ENCODE data around the gene IER5.

DNA sequence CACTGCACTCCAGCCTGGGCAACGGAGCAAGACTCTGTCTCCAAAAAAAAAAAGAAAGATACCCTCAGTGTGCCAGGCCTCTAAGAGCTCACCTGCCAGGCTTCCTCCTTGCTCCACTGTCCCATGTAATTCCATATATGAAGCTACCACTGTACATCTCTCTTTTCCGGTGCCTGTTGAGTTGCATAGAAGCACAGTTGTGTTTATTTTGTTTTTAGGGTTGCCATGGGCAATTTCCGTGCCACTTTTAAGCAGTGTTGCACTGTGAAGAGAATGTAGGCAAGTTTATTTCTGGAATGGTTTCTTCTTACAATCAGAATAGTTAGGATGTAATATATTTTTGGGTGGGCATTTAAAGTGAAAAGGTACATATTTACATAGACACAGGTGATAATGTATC is 31.4 kb upstream of the IER5 start:
- TF ChIP-seq, protein P1, sequence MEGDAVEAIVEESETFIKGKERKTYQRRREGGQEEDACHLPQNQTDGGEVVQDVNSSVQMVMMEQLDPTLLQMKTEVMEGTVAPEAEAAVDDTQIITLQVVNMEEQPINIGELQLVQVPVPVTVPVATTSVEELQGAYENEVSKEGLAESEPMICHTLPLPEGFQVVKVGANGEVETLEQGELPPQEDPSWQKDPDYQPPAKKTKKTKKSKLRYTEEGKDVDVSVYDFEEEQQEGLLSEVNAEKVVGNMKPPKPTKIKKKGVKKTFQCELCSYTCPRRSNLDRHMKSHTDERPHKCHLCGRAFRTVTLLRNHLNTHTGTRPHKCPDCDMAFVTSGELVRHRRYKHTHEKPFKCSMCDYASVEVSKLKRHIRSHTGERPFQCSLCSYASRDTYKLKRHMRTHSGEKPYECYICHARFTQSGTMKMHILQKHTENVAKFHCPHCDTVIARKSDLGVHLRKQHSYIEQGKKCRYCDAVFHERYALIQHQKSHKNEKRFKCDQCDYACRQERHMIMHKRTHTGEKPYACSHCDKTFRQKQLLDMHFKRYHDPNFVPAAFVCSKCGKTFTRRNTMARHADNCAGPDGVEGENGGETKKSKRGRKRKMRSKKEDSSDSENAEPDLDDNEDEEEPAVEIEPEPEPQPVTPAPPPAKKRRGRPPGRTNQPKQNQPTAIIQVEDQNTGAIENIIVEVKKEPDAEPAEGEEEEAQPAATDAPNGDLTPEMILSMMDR (IDR thresholded peaks at IDR 0.05) = no peak
- no peak for TF ChIP-seq EP300 (IDR thresholded peaks at IDR 0.05)

All from gastroesophageal sphincter (tissue), 3 donors.